Activated CD8-positive, alpha-beta T cell treated with anti-CD3 and anti-CD28 coated beads, Interleukin-2, amount 10 ng/mL, durations not matched to agents 7 days and 5 days (primary cell): ENCODE data around the gene SSC5D. TPM values are rescaled to one million over a fixed set of nuclear protein-coding genes. Genes with fewer than 3 reads are reported as not detected.

Experiments
- ATAC-seq: fragments of 150-1000 bp; cut with Tn5 transposase; one replicate; pipeline ENCODE4 v1.10.0; 2021; ENCODE audit warnings: moderate library complexity
- CTCF ChIA-PET: fragments of 350-600 bp; sonication (Branson Sonifier 250); formaldehyde crosslinking; loops from one replicate; lab custom pipeline; 2021; ENCODE audit warnings: antibody characterized with exemption; lab: Charles Lee
- POLR2A ChIA-PET: fragments of 350-600 bp; sonication (Branson Sonifier 250); formaldehyde crosslinking; loops from one replicate; lab custom pipeline; 2021; ENCODE audit warnings: antibody characterized with exemption; lab: Charles Lee
- DNase-seq: peaks from one replicate; pipeline ENCODE4 v3.0.0-alpha.2; 2020
- H3K27ac Mint-ChIP-seq: one replicate; pipeline ENCODE4 v1.8.0; 2021; ENCODE audit warnings: mild to moderate bottlenecking, mixed read lengths
- H3K27me3 Mint-ChIP-seq: one replicate; pipeline ENCODE4 v1.8.0; 2021; ENCODE audit warnings: low read depth, mixed read lengths
- H3K36me3 Mint-ChIP-seq: one replicate; pipeline ENCODE4 v1.8.0; 2021; ENCODE audit warnings: low read depth, mixed read lengths
- H3K4me1 Mint-ChIP-seq: one replicate; pipeline ENCODE4 v1.8.0; 2021; ENCODE audit warnings: low read depth, mixed read lengths
- H3K4me3 Mint-ChIP-seq: one replicate; pipeline ENCODE4 v1.8.0; 2021; ENCODE audit warnings: mild to moderate bottlenecking, mixed read lengths
- H3K9me3 Mint-ChIP-seq: one replicate; pipeline ENCODE4 v1.8.0; 2022; ENCODE audit warnings: mixed read lengths; ENCODE audit not compliant: insufficient read depth
- total RNA-seq, 2 experiments: library from RNA; stranded (reverse); gene quantifications; one replicate each; pipeline ENCODE4 v1.2.3, GENCODE V29; 2021

The SSC5D gene
- under 1 TPM; 0.50 to 0.55 TPM for total RNA-seq

DNA sequence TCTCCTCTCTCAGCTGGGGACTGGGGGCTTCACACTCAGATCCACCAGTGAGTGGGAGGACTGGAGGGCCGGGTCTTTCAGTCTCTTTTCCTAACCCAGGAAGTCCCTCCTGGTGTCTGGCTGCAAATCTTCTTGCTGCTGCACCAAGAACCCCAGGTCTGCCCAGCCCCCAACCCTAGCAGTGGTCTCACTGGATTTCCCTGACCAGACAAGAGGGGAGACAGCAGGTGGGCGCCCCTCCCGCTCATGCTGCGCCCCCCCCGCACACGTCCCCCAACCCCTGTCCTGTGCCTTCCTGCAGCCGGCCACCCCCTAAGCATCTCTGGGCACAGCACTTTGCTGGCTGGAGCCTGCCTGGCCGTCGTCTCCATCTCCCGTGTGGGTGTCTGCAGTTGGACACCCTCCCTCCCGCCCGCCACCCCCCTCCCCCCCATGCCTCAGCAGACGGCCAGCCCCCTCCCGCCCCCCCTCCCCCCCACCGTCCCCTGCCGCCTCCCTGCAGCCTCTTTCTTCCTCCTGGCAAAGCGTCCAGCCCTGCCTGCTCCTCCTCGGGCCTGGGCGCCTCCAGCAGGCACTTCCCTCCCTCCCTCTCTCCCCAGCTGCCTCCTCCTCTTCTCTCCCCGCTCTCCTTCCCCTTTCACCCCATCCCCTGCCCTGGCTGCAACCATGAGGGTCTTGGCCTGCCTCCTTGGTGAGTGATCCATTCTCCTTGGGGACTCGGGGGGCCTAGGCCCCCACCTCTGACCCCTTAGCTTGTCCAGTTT is at the start of gene SSC5D:
SSC5D (plus strand) TSS at position 513 of the 764 bp plus-strand sequence; CDS start at position 667, 154 bp downstream.
- Mint-ChIP-seq H3K9me3 (no peaks in the 10 kb centered on the region), H3K4me3 (peak within 1 kb of the TSS; percentile 8), H3K27me3 (no peaks in the 10 kb centered on the region), H3K36me3 (no peaks in the 10 kb centered on the region), H3K27ac (peak within 1 kb of the TSS; percentile 46), H3K4me1 (peaks cover 13% of the 10 kb centered on the region)
- ChIA-PET CTCF (interaction anchor here (2.8 kb wide), 1 partner anchor 16 kb away, joined by 14 read pairs; no protein-coding TSS in a partner anchor), POLR2A (interaction anchor here (0.9 kb wide), 1 partner anchor 17 kb away, joined by 4 read pairs; no protein-coding TSS in a partner anchor)
- no peak for ATAC-seq
- no peak for DNase-seq

DNA sequence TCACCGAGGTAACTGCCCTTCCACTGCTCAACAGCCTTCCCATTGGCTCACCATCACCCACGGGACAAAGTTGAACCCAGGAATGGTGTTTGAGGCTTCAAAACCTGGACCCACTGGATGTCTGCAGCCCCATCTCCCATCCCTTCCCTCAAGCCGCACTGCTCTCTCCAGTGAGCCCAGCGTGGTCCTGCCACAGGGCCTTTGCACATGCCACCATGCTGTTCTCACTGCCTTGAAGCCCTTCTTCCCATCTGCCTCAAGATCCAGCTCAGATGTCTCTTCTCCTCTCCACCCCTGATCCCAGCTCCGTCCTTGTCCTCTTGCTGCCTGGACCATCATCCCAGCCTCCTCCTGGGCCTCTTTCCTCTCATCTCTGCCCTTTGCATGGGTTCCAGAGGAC is 49.2 kb upstream of the SSC5D start:
- Mint-ChIP-seq H3K27ac (no peak overlapping the region), H3K36me3 (peaks cover 3% of the 10 kb centered on the region), H3K4me3 (no peak overlapping the region), H3K9me3 (no peaks in the 10 kb centered on the region), H3K4me1 (peaks cover 12% of the 10 kb centered on the region), H3K27me3 (peaks cover 52% of the 10 kb centered on the region)
- CTCF ChIA-PET = no interaction called here
- no peak for DNase-seq
- POLR2A ChIA-PET = no interaction called here
- ATAC-seq = no peak

DNA sequence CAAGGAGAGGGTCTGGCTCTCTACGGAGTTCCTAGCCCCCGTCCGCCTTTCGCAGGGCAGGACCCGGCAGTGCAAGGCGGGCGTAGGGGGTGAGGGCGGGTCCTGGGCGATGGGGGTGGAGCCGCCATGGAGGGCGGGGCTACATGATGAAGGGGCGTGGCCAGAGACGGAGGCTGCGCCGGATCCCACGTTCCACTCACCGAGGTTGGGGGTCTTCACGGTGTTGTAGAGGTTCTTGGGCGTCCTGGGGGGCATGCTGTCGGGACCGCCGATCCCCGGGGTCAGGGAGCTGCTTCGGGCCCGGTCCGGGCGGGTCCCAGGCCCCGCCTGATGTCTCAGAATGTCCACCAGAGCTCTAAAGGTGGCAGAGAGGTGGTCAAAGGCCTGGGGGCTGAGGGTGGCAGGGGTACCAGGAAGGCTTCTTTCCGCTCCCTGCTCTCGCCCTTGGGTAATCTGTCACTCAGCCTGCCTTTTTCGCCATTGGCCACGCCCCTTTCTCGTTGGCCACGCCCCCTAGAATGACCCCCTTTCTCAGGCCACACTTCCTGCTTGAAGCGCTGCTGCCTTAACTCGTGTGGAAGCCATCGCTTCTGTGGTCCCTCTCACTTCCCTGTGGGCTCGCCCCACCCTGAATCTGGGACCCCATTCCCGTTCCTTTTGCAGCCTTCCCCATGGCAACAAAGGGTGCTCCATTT is 47.7 kb upstream of the SSC5D start:
- DNase-seq = no peak
- CTCF ChIA-PET = interaction anchor here (1.2 to 2.2 kb wide), 2 partner anchors 13 to 63 kb away, joined by 4 to 5 read pairs; no protein-coding TSS in a partner anchor

DNA sequence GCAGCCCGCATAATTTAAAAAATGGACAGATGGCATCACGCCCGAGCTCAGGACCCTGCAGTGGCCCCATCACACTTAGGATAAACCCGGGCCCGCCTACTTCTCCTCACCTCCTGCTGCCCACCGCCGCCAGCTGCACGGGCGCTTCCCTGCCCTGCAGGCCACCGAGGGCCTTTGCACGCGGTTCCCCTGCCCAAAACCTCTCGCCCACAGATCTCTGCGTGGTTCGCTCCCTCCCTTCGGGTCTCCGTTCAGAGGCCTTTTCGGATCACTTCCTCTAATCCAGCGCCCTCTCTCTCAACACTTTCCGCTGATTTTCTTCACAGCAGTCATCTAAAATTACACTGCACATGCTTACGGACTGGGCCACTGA is 46.9 kb upstream of the SSC5D start:
- ChIA-PET CTCF (interaction anchor here (1.2 to 2.2 kb wide), 2 partner anchors 12 to 63 kb away, joined by 4 to 5 read pairs; no protein-coding TSS in a partner anchor), POLR2A (no interaction called here)
- Mint-ChIP-seq H3K4me3 (peak overlapping the region; percentile 1), H3K27ac (peak overlapping the region; percentile 2), H3K27me3 (peaks cover 64% of the 10 kb centered on the region), H3K9me3 (no peaks in the 10 kb centered on the region), H3K36me3 (peaks cover 3% of the 10 kb centered on the region), H3K4me1 (peaks cover 12% of the 10 kb centered on the region)
- DNase-seq (no peak), ATAC-seq (no peak)

More for the DNA sequence above, 47.7 kb upstream of the SSC5D start:
- Mint-ChIP-seq H3K4me1 (peaks cover 12% of the 10 kb centered on the region), H3K27ac (peak overlapping the region; percentile 12), H3K36me3 (peaks cover 3% of the 10 kb centered on the region), H3K4me3 (no peak overlapping the region), H3K27me3 (peaks cover 62% of the 10 kb centered on the region), H3K9me3 (no peaks in the 10 kb centered on the region)
- POLR2A ChIA-PET = interaction anchor here (0.5 kb wide), 1 partner anchor 57 kb away, joined by 4 read pairs; no protein-coding TSS in a partner anchor
- ATAC-seq = no peak

DNA sequence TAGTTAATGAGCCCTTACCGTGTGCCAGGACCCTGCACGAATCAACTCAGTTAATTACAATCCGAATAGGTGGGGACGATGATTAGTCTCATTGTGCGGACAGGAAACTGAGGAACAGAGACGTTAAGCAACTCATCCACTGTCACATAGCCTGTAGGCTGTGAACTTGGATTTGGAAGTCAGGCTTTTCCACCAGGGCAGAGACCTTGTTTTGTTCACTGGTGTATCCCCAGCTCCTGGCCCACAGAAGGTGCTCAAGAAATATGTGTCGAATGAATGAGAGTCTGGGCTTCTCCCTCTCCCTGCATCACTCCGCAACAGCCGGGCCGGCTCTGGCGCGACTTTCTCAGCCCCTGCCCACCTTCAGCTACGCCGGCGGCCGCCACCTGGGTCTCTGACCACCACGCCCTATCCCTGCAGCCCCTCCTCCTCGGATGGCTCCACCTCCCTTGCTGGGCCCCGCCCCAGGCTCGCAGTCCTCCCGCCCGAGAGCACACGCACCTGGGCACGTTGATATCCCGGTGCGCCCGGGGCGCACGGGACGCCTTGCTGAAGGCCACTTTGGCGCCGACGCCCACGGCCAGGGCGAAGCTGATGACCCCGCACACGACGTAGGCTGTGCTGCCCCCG is 46.4 kb upstream of the SSC5D start:
- Mint-ChIP-seq H3K4me3 (no peak overlapping the region), H3K9me3 (no peaks in the 10 kb centered on the region), H3K4me1 (peaks cover 12% of the 10 kb centered on the region), H3K27me3 (peaks cover 61% of the 10 kb centered on the region), H3K36me3 (peaks cover 3% of the 10 kb centered on the region), H3K27ac (peak overlapping the region; percentile 2)
- ChIA-PET CTCF (interaction anchor here (1.2 to 2.2 kb wide), 2 partner anchors 12 to 62 kb away, joined by 4 to 5 read pairs; no protein-coding TSS in a partner anchor), POLR2A (no interaction called here)
- no peak for DNase-seq
- no peak for ATAC-seq

DNA sequence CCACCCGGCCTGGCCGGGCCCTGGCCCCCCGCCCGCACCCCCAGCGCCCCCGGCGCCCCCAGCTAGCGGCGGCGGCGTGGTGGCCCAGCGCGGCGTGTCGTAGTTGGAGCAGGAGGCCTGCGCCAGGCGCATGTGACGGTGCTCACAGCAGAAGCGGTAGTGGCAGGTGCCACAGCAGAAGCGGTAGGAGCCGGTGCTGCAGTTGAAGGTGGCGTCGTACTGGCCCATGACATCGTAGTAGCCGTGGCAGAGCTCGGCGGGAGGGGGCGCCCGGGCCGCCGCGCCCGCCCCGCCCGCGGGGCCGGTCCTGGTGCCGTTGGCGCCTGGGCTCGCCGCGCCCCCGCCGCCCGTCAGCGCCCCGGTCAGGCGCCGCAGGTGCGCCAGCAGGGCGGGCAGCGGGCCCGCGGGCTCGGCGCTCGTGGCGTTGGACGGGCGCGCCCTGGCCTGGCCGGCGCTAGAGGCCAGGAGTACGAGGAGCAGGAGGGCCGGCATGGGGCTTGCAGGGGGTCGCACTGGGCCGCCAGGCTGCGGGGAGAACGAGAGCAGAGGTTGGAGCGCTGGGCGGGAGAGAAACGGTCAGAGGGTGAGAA is 45.8 kb upstream of the SSC5D start:
- Mint-ChIP-seq H3K4me3 (no peak overlapping the region), H3K27ac (no peak overlapping the region), H3K9me3 (no peaks in the 10 kb centered on the region), H3K36me3 (peaks cover 3% of the 10 kb centered on the region), H3K4me1 (peaks cover 12% of the 10 kb centered on the region), H3K27me3 (peaks cover 56% of the 10 kb centered on the region)
- DNase-seq (no peak), ATAC-seq (peak; percentile 13)
- CTCF ChIA-PET = interaction anchor here (2.2 kb wide), 1 partner anchor 11 kb away, joined by 4 read pairs; no protein-coding TSS in a partner anchor
- POLR2A ChIA-PET = no interaction called here

DNA sequence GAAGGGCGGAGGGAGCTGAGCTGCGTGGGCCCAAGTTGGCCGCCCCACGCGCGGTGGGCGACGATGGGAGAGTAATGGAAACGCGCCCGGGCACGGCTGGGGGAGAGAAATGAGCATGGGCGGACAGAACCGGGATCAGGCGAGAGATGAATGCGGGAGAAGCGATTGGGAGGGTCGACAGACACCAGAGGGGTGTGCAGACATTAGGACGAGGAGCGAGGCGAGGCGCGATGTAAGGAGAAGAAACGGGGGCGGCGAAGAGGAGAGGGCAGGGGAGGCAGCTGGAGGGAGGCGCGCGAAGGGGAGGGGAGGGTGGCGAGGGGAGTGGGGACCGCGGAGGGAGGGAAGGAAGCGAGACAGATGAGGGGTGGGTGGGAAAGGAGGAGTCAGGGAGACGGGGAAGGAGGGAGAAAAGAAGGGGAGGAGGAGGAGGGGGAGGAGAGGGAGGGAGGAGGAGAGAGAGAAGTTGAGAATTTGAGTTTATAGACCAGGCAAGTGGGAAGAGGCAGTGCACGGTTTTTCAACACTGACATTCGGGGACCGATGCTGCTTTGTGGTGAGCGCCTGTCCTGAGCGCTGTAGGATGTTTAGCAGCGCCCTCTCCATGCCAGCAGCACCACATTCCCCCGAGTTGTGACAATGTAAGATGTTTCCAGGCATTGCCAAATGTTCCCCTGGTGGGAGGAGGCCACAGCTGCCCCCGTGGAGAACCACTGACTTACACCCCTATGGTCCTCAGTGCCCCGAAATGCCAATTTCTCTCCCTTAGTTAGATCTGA is 45.0 kb upstream of the SSC5D start, which contains the start of gene SHISA7:
SHISA7 (minus strand) TSS at position 256 of the 779 bp plus-strand sequence. CDS start 437 bp downstream, outside the sequence.
- POLR2A ChIA-PET = interaction anchor here (0.9 kb wide), 1 partner anchor 36 kb away, joined by 3 read pairs; no protein-coding TSS in a partner anchor
- H3K4me1 Mint-ChIP-seq = peaks cover 12% of the 10 kb centered on the region
- H3K27ac Mint-ChIP-seq = peak within 1 kb of the TSS; percentile 52

DNA sequence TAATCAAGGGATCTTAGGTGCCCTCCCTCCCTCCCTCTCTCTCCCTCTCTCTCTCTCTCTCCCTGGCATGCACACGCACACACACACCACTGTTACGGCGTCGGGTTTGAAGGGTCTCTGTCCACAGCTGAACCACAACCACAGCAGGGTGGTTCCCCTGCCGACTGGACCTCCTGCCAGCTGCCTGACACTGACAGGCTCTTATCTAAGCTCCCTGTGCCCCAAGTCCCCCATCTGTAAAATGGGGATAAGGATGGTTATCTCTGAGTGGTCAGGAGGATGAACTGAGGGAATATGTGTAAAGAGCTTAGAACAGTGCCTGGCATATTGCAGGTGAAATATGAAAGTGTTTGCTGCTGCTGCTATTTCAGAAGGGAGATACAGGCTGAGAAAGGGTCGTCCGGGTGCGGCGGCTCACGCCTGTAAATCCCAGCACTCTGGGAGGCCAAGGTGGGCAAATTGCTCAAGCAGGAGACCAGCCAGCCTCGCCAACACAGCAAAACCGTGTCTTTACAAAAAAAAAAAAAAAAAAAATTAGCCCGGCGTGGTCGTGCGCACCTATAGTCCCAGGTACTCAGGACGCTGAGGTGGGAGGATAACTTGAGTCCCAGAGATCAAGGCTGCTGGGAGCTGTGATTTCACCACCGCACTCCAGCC is 44.3 kb upstream of the SSC5D start:
- H3K36me3 Mint-ChIP-seq = peaks cover 3% of the 10 kb centered on the region
- H3K27me3 Mint-ChIP-seq = peaks cover 54% of the 10 kb centered on the region
- H3K27ac Mint-ChIP-seq = no peak overlapping the region
- peaks cover 12% of the 10 kb centered on the region for H3K4me1 Mint-ChIP-seq
- ChIA-PET CTCF (interaction anchor here (1.0 kb wide), 1 partner anchor 61 kb away, joined by 3 read pairs; no protein-coding TSS in a partner anchor), POLR2A (interaction anchor here (0.9 kb wide), 1 partner anchor 37 kb away, joined by 3 read pairs; no protein-coding TSS in a partner anchor)
- no peaks in the 10 kb centered on the region for H3K9me3 Mint-ChIP-seq
- no peak overlapping the region for H3K4me3 Mint-ChIP-seq
- no peak for ATAC-seq
- no peak for DNase-seq

More for the DNA sequence above, 45.0 kb upstream of the SSC5D start, which contains the start of gene SHISA7:
- DNase-seq = no peak
- CTCF ChIA-PET = no interaction called here
- Mint-ChIP-seq H3K4me3 (no peak within 1 kb of the TSS), H3K9me3 (no peaks in the 10 kb centered on the region), H3K27me3 (peaks cover 56% of the 10 kb centered on the region), H3K36me3 (peaks cover 3% of the 10 kb centered on the region)
- ATAC-seq = no peak

DNA sequence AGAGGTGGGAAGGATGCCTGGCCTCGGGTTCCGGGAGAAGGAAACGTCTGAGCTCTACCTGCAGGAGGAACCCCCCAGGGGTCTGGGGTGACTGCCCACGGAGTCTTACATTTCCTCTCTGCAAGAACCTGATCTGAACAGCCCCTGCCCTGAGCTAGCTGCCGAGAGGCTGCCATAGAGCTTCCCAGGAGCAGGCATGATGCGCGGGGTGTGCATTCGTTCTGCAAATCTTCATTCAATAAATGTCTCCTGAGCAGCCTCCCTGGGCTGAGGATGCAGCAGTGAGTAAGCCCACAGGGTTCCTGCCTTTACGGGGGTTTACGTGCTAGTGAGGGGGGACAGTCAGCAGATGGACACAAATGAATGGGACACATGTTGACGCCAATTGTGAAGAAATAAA is 43.6 kb upstream of the SSC5D start:
- H3K4me1 Mint-ChIP-seq = peaks cover 12% of the 10 kb centered on the region
- ATAC-seq (no peak), DNase-seq (no peak)
- H3K9me3 Mint-ChIP-seq = no peaks in the 10 kb centered on the region
- H3K4me3 Mint-ChIP-seq = no peak overlapping the region
- H3K27me3 Mint-ChIP-seq = peaks cover 48% of the 10 kb centered on the region
- CTCF ChIA-PET = interaction anchor here (1.0 to 1.4 kb wide), 2 partner anchors 26 to 60 kb away, joined by 3 to 4 read pairs; no protein-coding TSS in a partner anchor
- H3K27ac Mint-ChIP-seq = no peak overlapping the region
- POLR2A ChIA-PET = no interaction called here
- H3K36me3 Mint-ChIP-seq = peaks cover 3% of the 10 kb centered on the region

DNA sequence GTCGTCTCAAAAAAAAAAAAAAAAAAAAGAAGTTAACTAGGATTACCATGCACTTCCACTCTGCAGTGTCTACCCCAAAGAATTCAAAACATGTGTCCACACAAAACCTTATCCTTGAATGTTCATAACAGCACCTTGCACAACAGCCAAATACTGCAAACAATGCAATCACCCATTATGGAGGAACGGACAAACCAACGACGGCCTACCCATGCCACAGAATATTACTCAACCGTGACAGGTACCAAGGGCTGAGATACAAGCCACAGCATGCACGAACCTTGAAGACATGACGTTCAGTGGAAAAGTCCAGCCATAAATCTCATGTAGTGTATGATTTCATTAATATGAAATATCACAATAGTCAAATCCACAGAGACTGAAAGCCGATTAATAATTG is 42.2 kb upstream of the SSC5D start:
- POLR2A ChIA-PET = no interaction called here

More for the DNA sequence above, 42.2 kb upstream of the SSC5D start:
- Mint-ChIP-seq H3K27me3 (peaks cover 50% of the 10 kb centered on the region), H3K27ac (no peak overlapping the region), H3K4me3 (no peak overlapping the region), H3K36me3 (peaks cover 3% of the 10 kb centered on the region), H3K4me1 (peaks cover 8% of the 10 kb centered on the region), H3K9me3 (no peaks in the 10 kb centered on the region)
- no peak for ATAC-seq
- CTCF ChIA-PET = interaction anchor here (1.3 to 1.4 kb wide), 2 partner anchors 28 to 305 kb away, joined by 3 to 4 read pairs; no protein-coding TSS in a partner anchor
- no peak for DNase-seq
